ENCODE data around the gene SNX30.

SNX30 gene

GRCh38 chr9:112896131-112896530 lies 145.6 kb downstream of the SNX30 start:
- H3K9me3 ChIP-seq (ENCODE audit: insufficient read depth, low read length, severe bottlenecking) = no peaks in the 10 kb centered on the region
- no peak overlapping the region for H3K4me3 ChIP-seq (ENCODE audit: low read depth in 1 of 2, low read length in 2 of 2)
- H3K27me3 ChIP-seq (ENCODE audit: insufficient read depth, low read length, poor library complexity) = no peaks in the 10 kb centered on the region
- no peak for TF ChIP-seq EZH2 (IDR thresholded peaks at IDR 0.05; ENCODE audit: borderline replicate concordance, low read depth, low read length, severe bottlenecking)
- TF ChIP-seq CTCF (IDR thresholded peaks at IDR 0.05; ENCODE audit: borderline replicate concordance, extremely low read depth, low read length, poor library complexity, severe bottlenecking) = no peak
- no peaks in the 10 kb centered on the region for H3K36me3 ChIP-seq (ENCODE audit: insufficient read depth, low read length)
- no peak overlapping the region for H3K4me2 ChIP-seq (ENCODE audit: insufficient read depth, low read length)
- no peak overlapping the region for H3K27ac ChIP-seq (ENCODE audit: low read length)
- H3K79me2 ChIP-seq (ENCODE audit: insufficient read depth, low read length) = no peaks in the 10 kb centered on the region
- no peaks in the 10 kb centered on the region for H3K4me1 ChIP-seq (ENCODE audit: insufficient read depth, low read length)
- ATAC-seq (ENCODE audit: insufficient read depth, low read depth) (no peak), DNase-seq (no peak)
- H2AFZ ChIP-seq (ENCODE audit: low read depth, low read length) = no peak overlapping the region
- no peaks in the 10 kb centered on the region for H4K20me1 ChIP-seq (ENCODE audit: insufficient read depth, low read length)
- H3K9ac ChIP-seq (ENCODE audit: low read depth, low read length) = no peak overlapping the region

GRCh38 chr9:112898872-112899311 lies 148.3 kb downstream of the SNX30 start:
- Histone ChIP-seq H3K27me3 (ENCODE audit: insufficient read depth, low read length, poor library complexity) (no peaks in the 10 kb centered on the region), H3K4me2 (ENCODE audit: insufficient read depth, low read length) (no peak overlapping the region), H4K20me1 (ENCODE audit: insufficient read depth, low read length) (no peaks in the 10 kb centered on the region), H3K4me1 (ENCODE audit: insufficient read depth, low read length) (no peaks in the 10 kb centered on the region), H3K9me3 (ENCODE audit: insufficient read depth, low read length, severe bottlenecking) (no peaks in the 10 kb centered on the region), H3K36me3 (ENCODE audit: insufficient read depth, low read length) (no peaks in the 10 kb centered on the region), H3K9ac (ENCODE audit: low read depth, low read length) (no peak overlapping the region), H3K4me3 (ENCODE audit: low read depth in 1 of 2, low read length in 2 of 2) (no peak overlapping the region), H3K79me2 (ENCODE audit: insufficient read depth, low read length) (no peaks in the 10 kb centered on the region), H3K27ac (ENCODE audit: low read length) (no peak overlapping the region), H2AFZ (ENCODE audit: low read depth, low read length) (no peak overlapping the region)
- DNase-seq (no peak), ATAC-seq (ENCODE audit: insufficient read depth, low read depth) (no peak)
- no peak for TF ChIP-seq EZH2 (IDR thresholded peaks at IDR 0.05; ENCODE audit: borderline replicate concordance, low read depth, low read length, severe bottlenecking)
- TF ChIP-seq CTCF (IDR thresholded peaks at IDR 0.05; ENCODE audit: borderline replicate concordance, extremely low read depth, low read length, poor library complexity, severe bottlenecking) = no peak

GRCh38 chr9:112900488-112900887 lies 149.9 kb downstream of the SNX30 start:
- no peak overlapping the region for H2AFZ ChIP-seq (ENCODE audit: low read depth, low read length)
- DNase-seq (no peak), ATAC-seq (ENCODE audit: insufficient read depth, low read depth) (no peak)
- H3K4me2 ChIP-seq (ENCODE audit: insufficient read depth, low read length) = no peak overlapping the region
- no peaks in the 10 kb centered on the region for H4K20me1 ChIP-seq (ENCODE audit: insufficient read depth, low read length)
- no peaks in the 10 kb centered on the region for H3K4me1 ChIP-seq (ENCODE audit: insufficient read depth, low read length)
- H3K27me3 ChIP-seq (ENCODE audit: insufficient read depth, low read length, poor library complexity) = no peaks in the 10 kb centered on the region
- no peak overlapping the region for H3K9ac ChIP-seq (ENCODE audit: low read depth, low read length)
- H3K79me2 ChIP-seq (ENCODE audit: insufficient read depth, low read length) = no peaks in the 10 kb centered on the region
- H3K4me3 ChIP-seq (ENCODE audit: low read depth in 1 of 2, low read length in 2 of 2) = no peak overlapping the region
- no peaks in the 10 kb centered on the region for H3K9me3 ChIP-seq (ENCODE audit: insufficient read depth, low read length, severe bottlenecking)
- H3K36me3 ChIP-seq (ENCODE audit: insufficient read depth, low read length) = no peaks in the 10 kb centered on the region
- H3K27ac ChIP-seq (ENCODE audit: low read length) = no peak overlapping the region
- TF ChIP-seq EZH2 (IDR thresholded peaks at IDR 0.05; ENCODE audit: borderline replicate concordance, low read depth, low read length, severe bottlenecking) (no peak), CTCF (IDR thresholded peaks at IDR 0.05; ENCODE audit: borderline replicate concordance, extremely low read depth, low read length, poor library complexity, severe bottlenecking) (no peak)

GRCh38 chr9:112900901-112901300 lies 150.3 kb downstream of the SNX30 start:
- Histone ChIP-seq H4K20me1 (ENCODE audit: insufficient read depth, low read length) (no peaks in the 10 kb centered on the region), H3K27ac (ENCODE audit: low read length) (no peak overlapping the region), H3K4me1 (ENCODE audit: insufficient read depth, low read length) (no peaks in the 10 kb centered on the region), H3K9me3 (ENCODE audit: insufficient read depth, low read length, severe bottlenecking) (no peaks in the 10 kb centered on the region), H2AFZ (ENCODE audit: low read depth, low read length) (no peak overlapping the region), H3K4me2 (ENCODE audit: insufficient read depth, low read length) (no peak overlapping the region), H3K27me3 (ENCODE audit: insufficient read depth, low read length, poor library complexity) (no peaks in the 10 kb centered on the region), H3K4me3 (ENCODE audit: low read depth in 1 of 2, low read length in 2 of 2) (no peak overlapping the region), H3K79me2 (ENCODE audit: insufficient read depth, low read length) (no peaks in the 10 kb centered on the region), H3K36me3 (ENCODE audit: insufficient read depth, low read length) (no peaks in the 10 kb centered on the region), H3K9ac (ENCODE audit: low read depth, low read length) (no peak overlapping the region)
- ATAC-seq (ENCODE audit: insufficient read depth, low read depth) (no peak), DNase-seq (no peak)
- TF ChIP-seq EZH2 (IDR thresholded peaks at IDR 0.05; ENCODE audit: borderline replicate concordance, low read depth, low read length, severe bottlenecking) = no peak
- no peak for TF ChIP-seq CTCF (IDR thresholded peaks at IDR 0.05; ENCODE audit: borderline replicate concordance, extremely low read depth, low read length, poor library complexity, severe bottlenecking)
